Measurements from ENCODE around the gene C2orf42. TPM values are rescaled to one million over a fixed set of nuclear protein-coding genes. Genes with fewer than 3 reads are reported as not detected.
"Not testable (repeated sequence)": the region's sequence is repeated elsewhere in the genome, so short reads cannot be mapped to it uniquely, and the experiment has no call there.

C2orf42 gene
- total RNA-seq, 2 donors from 2014 or later: 13.7 to 25.5 TPM

DNA sequence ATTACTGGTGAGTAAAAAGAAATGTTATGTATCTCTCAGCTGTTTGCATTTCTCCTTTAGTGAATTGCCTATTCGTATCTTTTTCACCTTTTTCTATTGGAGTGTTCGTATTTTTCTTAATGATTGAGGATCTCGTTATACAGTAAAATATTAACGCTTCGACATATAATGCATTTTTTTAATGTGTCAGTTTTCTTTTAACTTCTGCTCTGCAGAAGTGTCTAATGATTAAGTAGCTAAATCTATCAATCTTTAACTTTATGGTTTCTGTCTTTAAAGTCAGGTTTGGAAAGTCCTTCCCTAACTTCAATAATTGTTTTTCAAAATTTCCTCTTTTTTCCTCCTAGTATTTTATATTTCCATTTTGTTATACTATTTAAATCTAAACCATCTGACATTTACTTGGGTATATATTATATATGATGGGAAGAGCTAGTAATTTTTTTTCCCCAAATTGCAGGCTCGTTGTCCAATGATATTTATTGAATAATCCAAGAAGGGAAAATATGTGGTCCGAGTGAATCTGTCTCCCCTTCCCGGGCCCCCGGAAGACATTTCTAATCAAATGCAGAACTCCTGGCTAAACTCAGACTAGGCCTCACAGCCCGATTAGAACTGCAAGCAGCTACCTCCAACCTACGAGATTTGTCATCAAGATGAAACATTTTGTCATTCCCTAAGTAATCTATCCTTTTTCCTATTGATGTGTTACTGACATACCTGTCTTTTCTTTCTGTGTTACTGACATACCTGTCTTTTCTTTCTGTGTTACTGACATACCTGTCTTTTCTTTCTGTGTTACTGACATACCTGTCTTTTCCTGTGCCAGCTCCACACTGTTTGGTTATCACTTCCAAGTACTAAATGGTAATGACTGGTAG is 86.3 kb downstream of the C2orf42 start:
- Histone ChIP-seq H3K4me1 (ENCODE audit: control insufficient read depth in 1 of 2, low read depth in 2 of 2) (peaks cover 7 to 11% of the 10 kb centered on the region in 2 donors), H3K9me3 (no peaks in the 10 kb centered on the region), H3K4me3 (no peak overlapping the region), H3K27ac (no peak overlapping the region), H3K36me3 (no peaks in the 10 kb centered on the region), H3K27me3 (replicated peaks; ENCODE audit: insufficient read depth) (no peaks in the 10 kb centered on the region)
- ATAC-seq (ENCODE audit: insufficient number of reproducible peaks, low FRiP score, low read depth) (no peak), DNase-seq (ENCODE audit: low spot score) (no peak)
- TF ChIP-seq, protein P1, sequence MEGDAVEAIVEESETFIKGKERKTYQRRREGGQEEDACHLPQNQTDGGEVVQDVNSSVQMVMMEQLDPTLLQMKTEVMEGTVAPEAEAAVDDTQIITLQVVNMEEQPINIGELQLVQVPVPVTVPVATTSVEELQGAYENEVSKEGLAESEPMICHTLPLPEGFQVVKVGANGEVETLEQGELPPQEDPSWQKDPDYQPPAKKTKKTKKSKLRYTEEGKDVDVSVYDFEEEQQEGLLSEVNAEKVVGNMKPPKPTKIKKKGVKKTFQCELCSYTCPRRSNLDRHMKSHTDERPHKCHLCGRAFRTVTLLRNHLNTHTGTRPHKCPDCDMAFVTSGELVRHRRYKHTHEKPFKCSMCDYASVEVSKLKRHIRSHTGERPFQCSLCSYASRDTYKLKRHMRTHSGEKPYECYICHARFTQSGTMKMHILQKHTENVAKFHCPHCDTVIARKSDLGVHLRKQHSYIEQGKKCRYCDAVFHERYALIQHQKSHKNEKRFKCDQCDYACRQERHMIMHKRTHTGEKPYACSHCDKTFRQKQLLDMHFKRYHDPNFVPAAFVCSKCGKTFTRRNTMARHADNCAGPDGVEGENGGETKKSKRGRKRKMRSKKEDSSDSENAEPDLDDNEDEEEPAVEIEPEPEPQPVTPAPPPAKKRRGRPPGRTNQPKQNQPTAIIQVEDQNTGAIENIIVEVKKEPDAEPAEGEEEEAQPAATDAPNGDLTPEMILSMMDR (IDR thresholded peaks at IDR 0.05): no peak

DNA sequence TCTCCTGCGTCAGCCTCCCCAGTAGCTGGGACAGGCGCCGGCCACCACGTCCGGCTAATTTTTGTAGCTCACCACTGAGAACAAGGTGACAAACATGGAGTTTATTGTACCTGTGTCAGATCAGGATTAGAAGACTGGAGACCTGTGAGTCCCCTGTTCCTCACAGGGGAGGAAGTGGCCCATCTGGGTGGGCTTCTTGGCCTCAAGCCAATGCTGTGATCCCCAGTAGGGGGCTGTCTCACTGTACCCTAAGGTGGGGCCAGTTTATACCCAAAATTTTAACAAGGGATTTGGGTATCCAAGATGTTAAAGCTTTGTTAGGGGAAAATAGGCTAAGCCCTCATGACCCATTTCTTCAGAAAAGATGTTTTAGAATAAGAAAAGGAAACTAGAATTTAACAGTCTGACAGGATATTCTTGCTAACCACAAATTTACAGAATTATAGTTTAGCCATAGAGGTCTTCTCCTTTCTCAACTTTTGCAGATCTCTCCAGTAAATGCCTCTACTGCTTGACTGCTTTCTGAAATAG is 87.2 kb downstream of the C2orf42 start:
- no peaks in the 10 kb centered on the region for H3K36me3 ChIP-seq
- H3K4me3 ChIP-seq: no peak overlapping the region
- no peak overlapping the region for H3K27ac ChIP-seq
- H3K9me3 ChIP-seq: no peaks in the 10 kb centered on the region
- peaks cover 7 to 9% of the 10 kb centered on the region in 2 donors for H3K4me1 ChIP-seq (ENCODE audit: control insufficient read depth in 1 of 2, low read depth in 2 of 2)
- DNase-seq (ENCODE audit: low spot score) (no peak), ATAC-seq (ENCODE audit: insufficient number of reproducible peaks, low FRiP score, low read depth) (no peak)
- TF ChIP-seq, protein P1 (IDR thresholded peaks at IDR 0.05): no peak
- H3K27me3 ChIP-seq (replicated peaks; ENCODE audit: insufficient read depth): no peaks in the 10 kb centered on the region

DNA sequence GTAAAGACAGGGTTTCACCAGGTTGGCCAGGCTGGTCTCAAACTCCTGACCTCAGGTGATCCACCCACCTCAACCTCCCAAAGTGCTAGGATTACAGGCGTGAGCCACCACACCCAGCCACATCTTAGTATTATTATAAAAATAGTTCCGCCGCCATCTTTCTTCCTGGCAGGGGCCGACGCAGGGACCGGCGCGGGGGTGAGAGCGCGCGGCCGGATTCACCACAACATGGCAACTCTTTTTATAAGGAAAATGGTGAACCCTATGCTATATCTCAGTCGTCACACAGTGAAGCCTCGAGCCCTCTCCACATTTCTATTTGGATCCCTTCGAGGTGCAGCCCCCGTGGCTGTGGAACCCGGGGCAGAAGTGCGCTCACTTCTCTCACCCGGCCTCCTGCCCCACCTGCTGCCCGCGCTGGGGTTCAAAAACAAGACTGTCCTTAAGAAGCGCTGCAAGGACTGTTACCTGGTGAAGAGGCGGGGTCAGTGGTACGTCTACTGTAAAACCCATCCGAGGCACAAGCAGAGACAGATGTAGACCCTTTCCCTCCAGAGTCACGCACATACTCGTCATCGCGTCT is 88.4 kb downstream of the C2orf42 start:
- H3K9me3 ChIP-seq; H3K36me3 ChIP-seq; H3K27me3 ChIP-seq (replicated peaks; ENCODE audit: insufficient read depth); DNase-seq (ENCODE audit: low spot score); ATAC-seq (ENCODE audit: insufficient number of reproducible peaks, low FRiP score, low read depth); H3K4me3 ChIP-seq; H3K4me1 ChIP-seq (ENCODE audit: control insufficient read depth in 1 of 2, low read depth in 2 of 2); H3K27ac ChIP-seq: not testable (repeated sequence)

DNA sequence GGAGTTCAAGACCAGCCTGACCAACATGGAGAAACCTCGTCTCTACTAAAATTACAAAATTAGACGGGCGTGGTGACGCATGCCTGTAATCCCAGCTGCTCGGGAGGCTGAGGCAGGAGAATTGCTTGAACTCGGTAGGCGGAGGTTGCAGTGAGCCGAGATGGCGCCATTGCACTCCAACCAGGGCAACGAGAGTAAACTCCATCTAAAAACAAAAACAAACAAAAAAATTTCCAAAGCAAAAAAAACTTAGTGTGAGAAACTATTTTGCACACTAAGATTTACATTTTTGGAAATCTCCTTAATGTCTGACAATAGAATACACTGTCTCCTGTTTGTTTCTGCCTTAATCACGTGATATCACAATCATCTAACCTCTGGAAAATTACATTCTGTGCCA is 89.1 kb downstream of the C2orf42 start:
- not testable (repeated sequence) for DNase-seq (ENCODE audit: low spot score); ATAC-seq (ENCODE audit: insufficient number of reproducible peaks, low FRiP score, low read depth); H3K9me3 ChIP-seq; H3K27me3 ChIP-seq (replicated peaks; ENCODE audit: insufficient read depth); H3K4me3 ChIP-seq; H3K4me1 ChIP-seq (ENCODE audit: control insufficient read depth in 1 of 2, low read depth in 2 of 2); H3K36me3 ChIP-seq; H3K27ac ChIP-seq

DNA sequence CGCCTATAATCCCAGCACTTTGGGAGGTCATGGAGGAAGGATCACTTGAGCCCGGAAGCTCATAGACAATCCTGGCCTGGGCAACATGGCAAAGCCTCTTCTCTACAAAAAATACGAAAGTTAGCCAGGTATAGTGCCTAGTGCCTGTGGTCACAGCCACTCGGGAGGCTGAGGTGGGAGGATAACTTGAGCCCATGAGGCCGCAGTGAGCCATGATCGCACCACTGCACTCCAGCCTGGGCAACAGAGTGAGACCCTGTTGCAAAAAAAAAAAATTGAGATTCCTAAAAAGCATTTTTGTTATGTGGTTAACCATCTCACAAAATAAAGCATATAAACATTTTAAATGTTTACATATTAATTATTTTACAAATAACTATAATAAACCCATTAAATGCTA is 89.6 kb downstream of the C2orf42 start:
- Histone ChIP-seq H3K36me3 (no peaks in the 10 kb centered on the region), H3K27ac (no peak overlapping the region), H3K9me3 (no peaks in the 10 kb centered on the region), H3K4me3 (no peak overlapping the region), H3K27me3 (replicated peaks; ENCODE audit: insufficient read depth) (no peaks in the 10 kb centered on the region), H3K4me1 (ENCODE audit: control insufficient read depth in 1 of 2, low read depth in 2 of 2) (peaks cover 3 to 4% of the 10 kb centered on the region in 2 donors)
- TF ChIP-seq, protein P1 (IDR thresholded peaks at IDR 0.05): no peak
- ATAC-seq (ENCODE audit: insufficient number of reproducible peaks, low FRiP score, low read depth) (no peak), DNase-seq (ENCODE audit: low spot score) (no peak)

Other genes starting within 250 kb of the C2orf42 start
- gene ASPRV1, start 229.4 kb downstream of the C2orf42 start, total RNA-seq: 1 to 10 TPM; 1.8 to 3.2 TPM
- gene PCBP1, start 103.5 kb downstream of the C2orf42 start, total RNA-seq: 100 to 1,000 TPM; 153 to 235 TPM
- 100 to 1,000 TPM in 1 of 2 donors, 10 to 100 TPM in 1; 56.7 to 127 TPM for gene TIA1, start 57.6 kb upstream of the C2orf42 start, total RNA-seq
- gene PCYOX1, start 67.1 kb upstream of the C2orf42 start, total RNA-seq: 10 to 100 TPM; 54.7 to 61.5 TPM
- 100 to 1,000 TPM in 1 of 2 donors, 10 to 100 TPM in 1; 71.6 to 114 TPM for gene SNRPG, start 102.7 kb upstream of the C2orf42 start, total RNA-seq
- 10 to 100 TPM; 15.0 to 20.5 TPM for gene FAM136A, start 111.0 kb upstream of the C2orf42 start, total RNA-seq